GM21717 (cell line): Measurements from ENCODE around the gene SPON2.

Experiments
- ATAC-seq: cut with Tn5 transposase; IDR thresholded peaks from one replicate; pipeline ENCODE4 v1.9.1; 2021; ENCODE audit warnings: mild to moderate bottlenecking, moderate library complexity; ENCODE audit not compliant: unreplicated experiment

Gene SPON2

GRCh38 chr4:1195109-1195671, 22.8 kb upstream of the SPON2 start:
- no peak for ATAC-seq

GRCh38 chr4:1194010-1194900, 21.9 kb upstream of the SPON2 start:
- ATAC-seq, result no peak

- ATAC-seq, result no peak
Observed at GRCh38 chr4:1193206-1194009, 21.0 kb upstream of the SPON2 start.

GRCh38 chr4:1192493-1193205, 20.3 kb upstream of the SPON2 start:
- no peak for ATAC-seq

GRCh38 chr4:1192091-1192492, 19.7 kb upstream of the SPON2 start:
- ATAC-seq, result no peak

GRCh38 chr4:1191621-1192020, 19.2 kb upstream of the SPON2 start:
- no peak for ATAC-seq

GRCh38 chr4:1187182-1187581, 14.8 kb upstream of the SPON2 start:
- no peak for ATAC-seq

- peak; percentile 53 for ATAC-seq
Observed at GRCh38 chr4:1183985-1184773, 11.8 kb upstream of the SPON2 start.

GRCh38 chr4:1182313-1182712, 9.9 kb upstream of the SPON2 start:
- ATAC-seq, result no peak

- no peak for ATAC-seq
Observed at GRCh38 chr4:1180663-1181062, 8.3 kb upstream of the SPON2 start.

- ATAC-seq, result no peak
Observed at GRCh38 chr4:1179976-1180375, 7.6 kb upstream of the SPON2 start.

- no peak for ATAC-seq
Observed at GRCh38 chr4:1179089-1179441, 6.7 kb upstream of the SPON2 start.

GRCh38 chr4:1178300-1179088, 6.1 kb upstream of the SPON2 start:
- ATAC-seq, result no peak

- no peak for ATAC-seq
Observed at GRCh38 chr4:1177274-1178141, 5.1 kb upstream of the SPON2 start.

GRCh38 chr4:1176398-1177273, 4.3 kb upstream of the SPON2 start:
- ATAC-seq, result no peak

- ATAC-seq, result no peak
Observed at GRCh38 chr4:1175635-1176229, 3.3 kb upstream of the SPON2 start.

GRCh38 chr4:1174941-1175634, 2.7 kb upstream of the SPON2 start:
- ATAC-seq, result no peak
